MM.1S (cell line): ENCODE results near the gene EPHA5.

ENCODE experiments used
- EZH2 ChIP-seq: fragments of 300-600 bp; sonication (generic); optimal IDR thresholded peaks from 2 replicates; pipeline ENCODE3; 2017; ENCODE audit warnings: low read depth, mild to moderate bottlenecking, antibody characterized with exemption, low read length, mixed read lengths
- EZH2phosphoT487 ChIP-seq: fragments of 300-600 bp; sonication (generic); IDR thresholded peaks from 2 replicates; pipeline ENCODE4 v1.6.1; 2018; ENCODE audit warnings: antibody characterized with exemption, low read length
- TF ChIP-seq, protein P1 (sequence below): fragments of 300-600 bp; sonication (generic); IDR thresholded peaks from 2 replicates; pipeline ENCODE4 v1.5.1; 2016; ENCODE audit warnings: antibody characterized with exemption, low read length, mixed read lengths

DNA sequence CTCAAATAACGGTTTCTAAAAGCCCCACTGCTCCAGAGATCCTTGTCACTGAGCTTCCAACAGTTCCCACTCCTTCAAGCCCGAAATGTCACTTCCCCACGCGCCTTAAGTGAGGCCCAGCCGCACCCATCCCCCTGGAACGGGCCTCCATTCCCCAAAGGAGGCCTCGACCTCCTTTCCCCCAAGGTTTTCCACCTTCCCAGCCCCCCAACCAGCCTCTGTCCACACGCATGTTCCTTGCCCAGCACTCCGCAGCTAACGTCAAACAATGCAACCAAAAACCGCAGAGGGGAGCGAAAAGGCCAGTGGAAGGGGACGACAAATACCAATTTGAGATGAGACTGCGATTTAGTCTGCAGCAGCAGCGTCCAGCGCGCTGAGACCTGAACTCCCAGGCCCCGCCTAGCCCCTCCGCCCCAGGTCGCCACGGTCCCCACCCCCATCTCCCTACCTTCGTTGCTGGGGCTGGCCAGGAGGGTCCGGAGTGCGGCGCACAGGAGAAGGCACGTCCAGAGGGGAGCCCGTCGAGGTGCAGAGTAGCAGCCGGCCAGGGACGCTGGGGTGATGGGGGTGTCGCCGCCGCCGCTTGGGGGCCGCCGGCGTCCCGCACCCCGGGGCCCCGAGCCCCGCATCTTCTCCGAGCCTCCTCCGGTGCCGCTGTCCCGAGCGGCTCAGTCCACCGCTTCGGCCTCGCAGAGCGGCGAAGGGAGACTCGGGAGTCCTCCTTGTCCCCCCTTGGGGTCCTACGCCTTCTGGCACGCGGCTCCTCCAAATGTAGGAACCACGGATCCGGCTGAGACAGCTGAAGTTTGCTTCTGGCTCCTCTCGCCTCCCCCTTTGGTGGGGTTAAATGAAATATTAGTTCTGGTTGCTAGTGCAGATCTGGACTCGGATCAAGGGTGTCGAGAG lies 924 bp downstream of the EPHA5 start:
- TF ChIP-seq EZH2phosphoT487: no peak
- TF ChIP-seq, protein P1, sequence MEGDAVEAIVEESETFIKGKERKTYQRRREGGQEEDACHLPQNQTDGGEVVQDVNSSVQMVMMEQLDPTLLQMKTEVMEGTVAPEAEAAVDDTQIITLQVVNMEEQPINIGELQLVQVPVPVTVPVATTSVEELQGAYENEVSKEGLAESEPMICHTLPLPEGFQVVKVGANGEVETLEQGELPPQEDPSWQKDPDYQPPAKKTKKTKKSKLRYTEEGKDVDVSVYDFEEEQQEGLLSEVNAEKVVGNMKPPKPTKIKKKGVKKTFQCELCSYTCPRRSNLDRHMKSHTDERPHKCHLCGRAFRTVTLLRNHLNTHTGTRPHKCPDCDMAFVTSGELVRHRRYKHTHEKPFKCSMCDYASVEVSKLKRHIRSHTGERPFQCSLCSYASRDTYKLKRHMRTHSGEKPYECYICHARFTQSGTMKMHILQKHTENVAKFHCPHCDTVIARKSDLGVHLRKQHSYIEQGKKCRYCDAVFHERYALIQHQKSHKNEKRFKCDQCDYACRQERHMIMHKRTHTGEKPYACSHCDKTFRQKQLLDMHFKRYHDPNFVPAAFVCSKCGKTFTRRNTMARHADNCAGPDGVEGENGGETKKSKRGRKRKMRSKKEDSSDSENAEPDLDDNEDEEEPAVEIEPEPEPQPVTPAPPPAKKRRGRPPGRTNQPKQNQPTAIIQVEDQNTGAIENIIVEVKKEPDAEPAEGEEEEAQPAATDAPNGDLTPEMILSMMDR: no peak
- no peak for TF ChIP-seq EZH2
